Keratinocyte (primary cell): ENCODE measurements around the gene AGA. TPM values are rescaled to one million over a fixed set of nuclear protein-coding genes. Genes with fewer than 3 reads are reported as not detected.

ENCODE experiments used
- DNase-seq: peaks from one replicate; pipeline ENCODE4 v3.0.0-alpha.2; 2011; ENCODE audit warnings: low read depth, missing footprints, low spot score
- FAIRE-seq: peaks from 2 replicates; lab custom pipeline; 2011; peaks lifted over from hg19 to GRCh38; lab: Jason Lieb, UNC
- H2AFZ ChIP-seq: 2 replicates; pipeline ENCODE4 v1.6.0; 2012; ENCODE audit warnings: low read length, control low read depth, inconsistent platforms; ENCODE audit not compliant: control insufficient read depth
- H3K27ac ChIP-seq: 2 replicates; pipeline ENCODE4 v1.5.1; 2011; ENCODE audit warnings: low read length; ENCODE audit not compliant: control insufficient read depth, insufficient read depth
- H3K27me3 ChIP-seq: 3 replicates; pipeline ENCODE4 v1.6.0; 2011; ENCODE audit warnings: low read length; ENCODE audit not compliant: control insufficient read depth, insufficient read depth; ENCODE audit errors: extremely low read depth
- H3K36me3 ChIP-seq, 2 experiments: 2 replicates in 1 of 2; 3 replicates in 1 of 2; pipeline ENCODE4 v1.5.1; 2011; ENCODE audit warnings: low read length in 2 of 2, mild to moderate bottlenecking in 1 of 2; ENCODE audit not compliant: control insufficient read depth in 2 of 2, insufficient read depth in 2 of 2; ENCODE audit errors: extremely low read depth in 1 of 2
- H3K4me1 ChIP-seq: 3 replicates; pipeline ENCODE4 v1.5.1; 2011; ENCODE audit warnings: low read length; ENCODE audit not compliant: control insufficient read depth, insufficient read depth; ENCODE audit errors: extremely low read depth
- H3K4me2 ChIP-seq: 3 replicates; pipeline ENCODE4 v1.6.0; 2011; ENCODE audit warnings: low read depth, low read length; ENCODE audit not compliant: control insufficient read depth, insufficient read depth; ENCODE audit errors: extremely low read depth
- H3K4me3 ChIP-seq, 3 experiments: fragments of 200-600 bp in 1 of 3; sonication (generic) in 1 of 3; 2 replicates in 2 of 3; 3 replicates in 1 of 3; pipeline ENCODE4 v1.5.1; 2011 to 2016; ENCODE audit warnings: low read length in 3 of 3, mild to moderate bottlenecking in 3 of 3, control low read depth in 2 of 3, inconsistent platforms in 1 of 3, low read depth in 1 of 3, mixed read lengths in 1 of 3, mixed run types in 1 of 3, moderate library complexity in 1 of 3; ENCODE audit not compliant: control insufficient read depth in 2 of 3, insufficient read depth in 2 of 3; ENCODE audit errors: extremely low read depth in 1 of 3
- H3K79me2 ChIP-seq: 2 replicates; pipeline ENCODE4 v1.6.0; 2012; ENCODE audit warnings: low read length; ENCODE audit not compliant: control insufficient read depth, insufficient read depth
- H3K9ac ChIP-seq: 3 replicates; pipeline ENCODE4 v1.6.0; 2011; ENCODE audit warnings: low read length; ENCODE audit not compliant: control insufficient read depth, insufficient read depth; ENCODE audit errors: extremely low read depth
- H3K9me1 ChIP-seq: 3 replicates; pipeline ENCODE4 v1.6.0; 2011; ENCODE audit warnings: low read length; ENCODE audit not compliant: control insufficient read depth, insufficient read depth; ENCODE audit errors: extremely low read depth
- H3K9me3 ChIP-seq: 2 replicates; pipeline ENCODE4 v1.5.1; 2012; ENCODE audit warnings: low read depth, low read length; ENCODE audit not compliant: control insufficient read depth
- H4K20me1 ChIP-seq: 3 replicates; pipeline ENCODE4 v1.6.0; 2011; ENCODE audit warnings: low read length; ENCODE audit not compliant: control insufficient read depth, insufficient read depth; ENCODE audit errors: extremely low read depth
- EZH2 ChIP-seq: IDR thresholded peaks from one replicate; pipeline ENCODE4 v1.6.1; 2012; ENCODE audit warnings: inconsistent platforms, mild to moderate bottlenecking, low read length, moderate library complexity
- dilution Hi-C: fragments of 300-500 bp; cut with MboI; formaldehyde crosslinking; loops from one replicate; pipeline ENCODE4 v1.7.0; 2020; ENCODE audit warnings: low sequenced_read_pairs; ENCODE audit not compliant: extremely low pct_ligation_motif_present
- polyA plus RNA-seq, 5 experiments: library from polyadenylated mRNA; depleted of rRNA in 3 of 5; stranded (reverse) in 3 of 5; stranded (forward) in 1 of 5; unstranded in 1 of 5; fragments of >200 nt; gene quantifications; 1 replicate in 1 of 5; 2 replicates in 3 of 5; 3 replicates in 1 of 5; pipeline versions ENCODE4 v1.2.1 to v1.2.3, GENCODE V29; 2011 to 2012; ENCODE audit warnings: missing spikeins in 2 of 5, low read depth in 1 of 5, low replicate concordance in 1 of 5
- TF ChIP-seq, protein P1 (sequence below), 3 experiments: IDR thresholded peaks in 1 of 3; conservative IDR thresholded peaks in 1 of 3; optimal IDR thresholded peaks in 1 of 3; 2 replicates in 2 of 3; 3 replicates in 1 of 3; pipeline versions ENCODE3 to v1.5.1; 2011; ENCODE audit warnings: low read length in 3 of 3, mild to moderate bottlenecking in 3 of 3, moderate library complexity in 2 of 3, control low read depth in 1 of 3, inconsistent platforms in 1 of 3; ENCODE audit not compliant: insufficient read depth in 2 of 3; ENCODE audit errors: extremely low read depth in 1 of 3

Gene AGA
- polyA plus RNA-seq, 1 donor (not counting 4 experiments of a cell fraction or from before 2014, with no cell fraction given): 16.7 TPM

DNA sequence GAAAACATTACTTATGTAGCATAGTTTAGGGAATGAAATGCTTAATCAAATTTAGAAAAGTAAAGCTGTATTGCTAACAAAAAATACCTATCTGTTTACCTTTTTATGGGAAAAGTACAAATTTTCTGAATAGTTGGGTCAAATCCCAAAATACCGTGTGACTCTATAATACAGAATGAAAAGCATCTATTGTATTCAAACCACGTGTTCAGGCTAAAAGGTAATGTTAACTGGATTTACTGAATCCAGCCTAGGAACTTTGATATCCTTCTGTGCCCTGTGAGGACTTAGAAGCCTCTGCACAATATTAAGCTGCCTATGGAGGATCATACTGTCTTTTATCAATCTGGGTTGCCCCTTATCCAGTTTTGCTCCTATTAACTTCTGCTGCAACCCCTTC is 36.3 kb upstream of the AGA start:
- Histone ChIP-seq H3K4me2 (no peak overlapping the region), H3K79me2 (no peaks in the 10 kb centered on the region)

DNA sequence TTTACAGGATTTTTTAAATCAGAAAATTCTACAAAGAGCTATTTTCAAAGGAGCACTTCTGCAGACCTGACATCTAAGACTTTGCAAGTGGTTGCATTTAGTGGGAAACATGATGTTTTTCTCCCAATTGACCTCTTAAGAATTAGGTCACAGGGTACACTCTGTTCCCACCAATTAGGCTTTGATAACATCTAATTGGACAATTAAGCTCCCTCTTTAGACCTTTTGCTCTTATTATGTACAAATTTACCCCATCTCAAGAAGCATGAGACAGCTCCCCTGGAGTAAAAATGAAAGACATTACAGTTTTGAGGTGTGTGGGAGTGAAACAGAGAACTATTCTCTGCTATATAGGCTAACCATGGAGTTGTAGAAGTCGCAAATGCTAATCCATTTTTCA is 31.8 kb upstream of the AGA start:
- Histone ChIP-seq H3K36me3 (no peaks in the 10 kb centered on the region), H3K4me3 (no peak overlapping the region), H3K9me1 (no peaks in the 10 kb centered on the region), H3K4me1 (no peaks in the 10 kb centered on the region), H3K9me3 (no peaks in the 10 kb centered on the region), H3K27ac (no peak overlapping the region), H3K79me2 (no peaks in the 10 kb centered on the region), H3K27me3 (no peaks in the 10 kb centered on the region), H3K4me2 (no peak overlapping the region), H3K9ac (no peak overlapping the region), H4K20me1 (no peaks in the 10 kb centered on the region), H2AFZ (no peak overlapping the region)
- TF ChIP-seq, protein P1, sequence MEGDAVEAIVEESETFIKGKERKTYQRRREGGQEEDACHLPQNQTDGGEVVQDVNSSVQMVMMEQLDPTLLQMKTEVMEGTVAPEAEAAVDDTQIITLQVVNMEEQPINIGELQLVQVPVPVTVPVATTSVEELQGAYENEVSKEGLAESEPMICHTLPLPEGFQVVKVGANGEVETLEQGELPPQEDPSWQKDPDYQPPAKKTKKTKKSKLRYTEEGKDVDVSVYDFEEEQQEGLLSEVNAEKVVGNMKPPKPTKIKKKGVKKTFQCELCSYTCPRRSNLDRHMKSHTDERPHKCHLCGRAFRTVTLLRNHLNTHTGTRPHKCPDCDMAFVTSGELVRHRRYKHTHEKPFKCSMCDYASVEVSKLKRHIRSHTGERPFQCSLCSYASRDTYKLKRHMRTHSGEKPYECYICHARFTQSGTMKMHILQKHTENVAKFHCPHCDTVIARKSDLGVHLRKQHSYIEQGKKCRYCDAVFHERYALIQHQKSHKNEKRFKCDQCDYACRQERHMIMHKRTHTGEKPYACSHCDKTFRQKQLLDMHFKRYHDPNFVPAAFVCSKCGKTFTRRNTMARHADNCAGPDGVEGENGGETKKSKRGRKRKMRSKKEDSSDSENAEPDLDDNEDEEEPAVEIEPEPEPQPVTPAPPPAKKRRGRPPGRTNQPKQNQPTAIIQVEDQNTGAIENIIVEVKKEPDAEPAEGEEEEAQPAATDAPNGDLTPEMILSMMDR (optimal IDR thresholded peaks at IDR 0.05 in 1 of 3, IDR thresholded peaks at IDR 0.05 in 1 of 3, conservative IDR thresholded peaks at IDR 0.05 in 1 of 3; ENCODE audit: extremely low read depth in 1 of 3, insufficient read depth in 2 of 3, low read length in 3 of 3): no peak
- no peak for TF ChIP-seq EZH2
- no peak for FAIRE-seq
- dilution Hi-C loops: no loop called here
- no peak for DNase-seq

More for the DNA sequence above, 36.3 kb upstream of the AGA start:
- H3K9me3 ChIP-seq: no peaks in the 10 kb centered on the region
- no peaks in the 10 kb centered on the region for H3K9me1 ChIP-seq
- no peak overlapping the region for H3K4me3 ChIP-seq
- dilution Hi-C loops: no loop called here
- no peak overlapping the region for H3K27ac ChIP-seq
- no peak overlapping the region for H2AFZ ChIP-seq
- H3K4me1 ChIP-seq: peaks cover 9% of the 10 kb centered on the region
- no peaks in the 10 kb centered on the region for H4K20me1 ChIP-seq
- no peaks in the 10 kb centered on the region for H3K36me3 ChIP-seq
- FAIRE-seq: no peak
- H3K27me3 ChIP-seq: no peaks in the 10 kb centered on the region
- no peak overlapping the region for H3K9ac ChIP-seq
- no peak for DNase-seq
- TF ChIP-seq, protein P1 (optimal IDR thresholded peaks at IDR 0.05 in 1 of 3, IDR thresholded peaks at IDR 0.05 in 1 of 3, conservative IDR thresholded peaks at IDR 0.05 in 1 of 3; ENCODE audit: extremely low read depth in 1 of 3, insufficient read depth in 2 of 3, low read length in 3 of 3): no peak
- no peak for TF ChIP-seq EZH2
